HL-60 (cell line): ENCODE data around the gene RPL13A.

ENCODE experiments used
- DNase-seq, 2 experiments: peaks; one replicate each; pipeline ENCODE4 v3.0.0-alpha.2; 2010 to 2020; ENCODE audit warnings: low read depth in 1 of 2, low spot score in 1 of 2
- H3K27ac ChIP-seq: fragments of 250-450 bp; sonication (Bioruptor Pico); replicated peaks from 2 replicates; pipeline ENCODE4 v1.5.1; 2020; ENCODE audit warnings: mild to moderate bottlenecking, moderate library complexity
- H3K27me3 ChIP-seq: fragments of 250-450 bp; sonication (Bioruptor Pico); 2 replicates; pipeline ENCODE4 v1.5.1; 2021; ENCODE audit warnings: mild to moderate bottlenecking, moderate library complexity; ENCODE audit not compliant: insufficient read depth, poor library complexity, severe bottlenecking
- H3K4me3 ChIP-seq: replicated peaks from 2 replicates; pipeline ENCODE4 v1.5.1; 2011; ENCODE audit warnings: mild to moderate bottlenecking, control low read depth, low read length; ENCODE audit not compliant: insufficient read depth
- CTCF ChIP-seq: IDR thresholded peaks from one replicate; pipeline ENCODE4 v1.5.1; 2011; ENCODE audit warnings: low read length, control low read depth, inconsistent platforms; ENCODE audit not compliant: insufficient read depth
- GABPA ChIP-seq: IDR thresholded peaks from 2 replicates; pipeline ENCODE4 v1.6.1; 2012; ENCODE audit warnings: low read depth
- POLR2AphosphoS5 ChIP-seq: IDR thresholded peaks from 2 replicates; pipeline ENCODE4 v1.6.1; 2012; ENCODE audit warnings: low read depth
- SPI1 ChIP-seq: IDR thresholded peaks from 2 replicates; pipeline ENCODE4 v1.6.1; 2012; ENCODE audit warnings: low read depth, mild to moderate bottlenecking, borderline replicate concordance
- TF ChIP-seq, protein P1 (sequence below): IDR thresholded peaks from 2 replicates; pipeline ENCODE4 v1.6.1; 2012; ENCODE audit warnings: low read depth; ENCODE audit not compliant: insufficient replicate concordance

Gene RPL13A

DNA sequence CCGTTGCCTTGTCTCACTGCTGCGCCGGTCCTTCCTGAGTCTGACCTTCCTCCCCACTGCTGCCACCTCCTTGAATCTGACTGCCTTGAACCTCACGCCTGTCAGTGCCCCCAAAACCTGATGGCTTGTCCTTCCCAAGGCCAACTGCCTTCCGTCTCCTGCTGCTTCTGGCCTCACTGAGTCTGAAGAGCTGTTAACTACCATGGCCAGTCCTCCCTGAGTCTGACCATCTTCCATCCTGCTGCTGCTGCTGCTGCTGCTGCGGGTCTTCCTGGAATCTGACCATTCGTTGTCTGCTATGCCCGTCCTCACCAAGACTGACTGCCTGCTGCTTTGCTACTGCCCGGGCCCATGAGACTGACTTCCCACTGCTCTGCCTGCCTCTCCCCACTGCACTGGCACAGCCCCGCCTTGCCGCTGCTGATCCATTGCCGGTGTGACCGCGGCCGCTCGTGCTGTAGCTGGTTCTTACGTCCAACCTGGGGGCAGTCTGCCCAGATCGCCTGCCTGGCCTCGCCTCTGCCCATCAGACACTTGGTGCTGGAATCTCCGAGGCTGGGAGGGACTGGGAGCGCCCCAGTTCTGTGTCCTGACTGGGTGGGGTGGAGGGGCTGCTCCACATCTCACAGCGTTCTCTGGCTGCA lies 37.5 kb downstream of the RPL13A start:
- H3K27ac ChIP-seq = no peak overlapping the region
- no peak overlapping the region for H3K4me3 ChIP-seq
- DNase-seq = no peak
- no peak for TF ChIP-seq SPI1
- no peak for TF ChIP-seq POLR2AphosphoS5
- TF ChIP-seq, protein P1, sequence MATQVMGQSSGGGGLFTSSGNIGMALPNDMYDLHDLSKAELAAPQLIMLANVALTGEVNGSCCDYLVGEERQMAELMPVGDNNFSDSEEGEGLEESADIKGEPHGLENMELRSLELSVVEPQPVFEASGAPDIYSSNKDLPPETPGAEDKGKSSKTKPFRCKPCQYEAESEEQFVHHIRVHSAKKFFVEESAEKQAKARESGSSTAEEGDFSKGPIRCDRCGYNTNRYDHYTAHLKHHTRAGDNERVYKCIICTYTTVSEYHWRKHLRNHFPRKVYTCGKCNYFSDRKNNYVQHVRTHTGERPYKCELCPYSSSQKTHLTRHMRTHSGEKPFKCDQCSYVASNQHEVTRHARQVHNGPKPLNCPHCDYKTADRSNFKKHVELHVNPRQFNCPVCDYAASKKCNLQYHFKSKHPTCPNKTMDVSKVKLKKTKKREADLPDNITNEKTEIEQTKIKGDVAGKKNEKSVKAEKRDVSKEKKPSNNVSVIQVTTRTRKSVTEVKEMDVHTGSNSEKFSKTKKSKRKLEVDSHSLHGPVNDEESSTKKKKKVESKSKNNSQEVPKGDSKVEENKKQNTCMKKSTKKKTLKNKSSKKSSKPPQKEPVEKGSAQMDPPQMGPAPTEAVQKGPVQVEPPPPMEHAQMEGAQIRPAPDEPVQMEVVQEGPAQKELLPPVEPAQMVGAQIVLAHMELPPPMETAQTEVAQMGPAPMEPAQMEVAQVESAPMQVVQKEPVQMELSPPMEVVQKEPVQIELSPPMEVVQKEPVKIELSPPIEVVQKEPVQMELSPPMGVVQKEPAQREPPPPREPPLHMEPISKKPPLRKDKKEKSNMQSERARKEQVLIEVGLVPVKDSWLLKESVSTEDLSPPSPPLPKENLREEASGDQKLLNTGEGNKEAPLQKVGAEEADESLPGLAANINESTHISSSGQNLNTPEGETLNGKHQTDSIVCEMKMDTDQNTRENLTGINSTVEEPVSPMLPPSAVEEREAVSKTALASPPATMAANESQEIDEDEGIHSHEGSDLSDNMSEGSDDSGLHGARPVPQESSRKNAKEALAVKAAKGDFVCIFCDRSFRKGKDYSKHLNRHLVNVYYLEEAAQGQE = no peak
- no peak for TF ChIP-seq CTCF
- no peak for TF ChIP-seq GABPA
- H3K27me3 ChIP-seq = no peaks in the 10 kb centered on the region

DNA sequence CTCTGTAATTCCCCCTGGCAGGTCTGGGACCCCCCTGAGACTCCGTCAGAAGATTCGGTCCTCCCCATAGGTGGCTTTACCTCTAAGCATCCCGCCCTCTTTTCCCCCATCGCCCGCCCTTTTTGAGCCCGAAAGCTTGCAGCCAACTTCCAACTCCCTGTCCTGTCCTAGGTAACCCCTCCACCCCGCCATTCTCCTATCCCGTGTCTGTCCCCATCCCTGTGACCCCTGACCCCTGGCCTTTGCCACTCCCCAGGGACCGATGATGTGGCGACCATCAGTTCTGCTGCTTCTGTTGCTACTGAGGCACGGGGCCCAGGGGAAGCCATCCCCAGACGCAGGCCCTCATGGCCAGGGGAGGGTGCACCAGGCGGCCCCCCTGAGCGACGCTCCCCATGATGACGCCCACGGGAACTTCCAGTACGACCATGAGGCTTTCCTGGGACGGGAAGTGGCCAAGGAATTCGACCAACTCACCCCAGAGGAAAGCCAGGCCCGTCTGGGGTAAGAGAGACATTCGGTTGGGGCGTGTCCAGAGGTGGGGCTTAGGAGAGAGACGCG lies 40.9 kb downstream of the RPL13A start:
- Histone ChIP-seq H3K27ac (no peak overlapping the region), H3K27me3 (no peaks in the 10 kb centered on the region), H3K4me3 (no peak overlapping the region)
- no peak for DNase-seq
- no peak for TF ChIP-seq POLR2AphosphoS5

GRCh38 chr19:49530708-49531107 lies 43.3 kb downstream of the RPL13A start:
- TF ChIP-seq CTCF (no peak), POLR2AphosphoS5 (no peak), GABPA (no peak), SPI1 (no peak)
- TF ChIP-seq, protein P1 = no peak
- DNase-seq = no peak
- Histone ChIP-seq H3K27me3 (no peaks in the 10 kb centered on the region), H3K27ac (no peak overlapping the region), H3K4me3 (no peak overlapping the region)

- peak overlapping the region; percentile 66 for H3K4me3 ChIP-seq
- no peak overlapping the region for H3K27ac ChIP-seq
- TF ChIP-seq POLR2AphosphoS5 (no peak), GABPA (no peak), CTCF (no peak), SPI1 (no peak)
- TF ChIP-seq, protein P1 = no peak
- no peaks in the 10 kb centered on the region for H3K27me3 ChIP-seq
- DNase-seq = peak; percentile 69 to 71
Measured at GRCh38 chr19:49533551-49534488, 46.4 kb downstream of the RPL13A start.
